Activated T-cell treated with anti-CD3 and anti-CD28 coated beads for 48 hours (primary cell): ENCODE measurements around the gene STAC2.

Source experiments
- DNase-seq: peaks from one replicate; pipeline ENCODE4 v3.0.0-alpha.2; 2020; ENCODE audit warnings: low read depth

Gene STAC2

DNA sequence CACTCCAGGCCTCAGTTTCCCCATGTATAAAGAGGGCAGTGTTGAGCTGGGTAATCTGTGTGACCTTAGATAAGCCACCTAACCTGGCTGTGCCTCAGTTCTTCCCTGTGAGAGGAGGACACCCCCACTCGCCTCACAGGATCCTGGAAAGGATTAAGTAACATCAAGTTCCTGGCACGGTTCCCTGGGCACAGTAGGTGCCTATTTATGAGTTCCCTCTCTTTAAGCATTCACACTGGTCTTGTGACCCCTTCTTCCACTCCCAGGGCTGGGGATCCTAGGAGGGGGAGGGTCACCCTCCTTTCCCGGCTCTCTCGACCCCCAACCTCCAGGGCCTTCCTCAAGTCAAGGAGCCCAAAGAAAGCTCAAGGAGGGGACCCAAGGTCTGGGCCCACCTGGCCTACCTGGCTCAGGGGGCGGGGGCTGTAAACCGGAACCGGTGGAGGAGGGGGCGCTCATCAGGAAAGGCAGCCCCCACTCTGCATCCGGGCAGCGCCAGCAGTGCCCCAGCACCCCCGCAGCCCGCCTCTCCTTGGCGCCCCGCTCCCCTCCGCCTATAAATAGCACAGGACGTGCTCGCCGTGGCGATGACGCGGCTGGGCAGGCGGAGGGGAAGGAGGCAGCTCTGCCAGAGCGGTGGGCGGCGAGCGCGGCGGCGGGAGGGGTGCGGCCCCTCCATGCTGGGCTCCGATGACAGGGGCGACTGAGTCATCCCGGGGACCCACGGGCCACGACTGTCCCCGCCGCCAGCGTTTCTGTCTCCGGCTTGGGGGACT lies 16.2 kb downstream of the STAC2 start:
- DNase-seq, result peak; percentile 67

DNA sequence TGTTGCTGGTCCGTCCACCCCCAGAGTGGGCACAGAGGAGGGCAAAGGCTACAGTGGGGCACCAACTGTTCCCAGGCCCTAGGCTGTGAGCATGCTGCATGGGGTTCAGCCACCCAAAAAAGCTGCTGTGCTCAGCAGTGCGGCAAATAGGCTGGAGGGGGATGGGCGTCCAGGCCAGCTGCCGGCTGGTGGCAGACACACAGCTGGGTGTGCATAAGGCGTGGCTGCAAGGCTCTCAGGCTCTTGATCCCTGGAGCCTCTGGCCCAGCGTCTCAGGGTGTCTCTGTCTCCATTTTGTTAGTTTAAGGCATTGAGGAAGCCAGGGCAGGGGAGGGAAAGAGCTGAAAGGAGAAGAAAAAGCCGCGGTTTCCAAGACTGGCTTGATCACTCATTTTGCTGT lies 16.9 kb downstream of the STAC2 start:
- DNase-seq, result no peak

DNA sequence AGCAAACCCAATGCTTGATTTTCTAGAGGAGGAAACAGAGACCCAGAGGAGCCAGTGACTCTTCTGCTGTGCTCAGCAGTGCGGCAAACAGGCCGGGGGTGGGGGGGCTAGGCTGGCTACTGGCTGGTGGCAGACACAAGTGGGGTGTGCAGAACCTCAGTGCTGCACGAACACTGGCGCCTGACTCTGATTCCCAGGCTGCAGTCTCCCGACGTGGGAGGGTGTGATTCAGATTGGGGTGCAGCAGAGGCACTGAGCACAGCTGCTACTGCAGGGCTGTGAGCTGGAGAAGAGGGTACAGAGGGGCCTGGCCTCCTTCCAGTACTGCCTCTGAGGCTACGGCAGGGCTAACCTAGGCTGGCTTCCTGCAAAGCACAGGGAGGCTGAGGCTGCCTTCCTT lies 17.6 kb downstream of the STAC2 start:
- DNase-seq, result no peak

DNA sequence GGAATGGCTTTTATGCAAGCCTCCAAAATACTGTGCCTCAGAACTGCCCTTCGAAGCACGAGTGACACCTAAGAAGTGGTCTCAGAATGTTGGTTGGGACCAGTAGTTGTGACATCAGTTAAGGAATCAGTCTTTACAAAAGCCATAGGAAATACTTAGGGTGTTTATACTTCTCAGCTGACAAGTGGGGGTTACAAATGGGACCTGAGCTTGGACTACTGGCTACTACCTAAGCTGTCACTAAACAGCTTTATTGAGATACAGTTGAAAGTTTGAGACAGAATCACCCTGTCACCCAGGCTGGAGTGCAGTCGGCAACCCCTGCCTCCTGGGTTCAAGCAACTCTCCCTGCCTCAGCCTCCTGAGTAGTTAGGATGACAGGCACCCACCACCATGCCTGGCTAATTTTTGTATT lies 20.6 kb downstream of the STAC2 start:
- DNase-seq, result no peak

DNA sequence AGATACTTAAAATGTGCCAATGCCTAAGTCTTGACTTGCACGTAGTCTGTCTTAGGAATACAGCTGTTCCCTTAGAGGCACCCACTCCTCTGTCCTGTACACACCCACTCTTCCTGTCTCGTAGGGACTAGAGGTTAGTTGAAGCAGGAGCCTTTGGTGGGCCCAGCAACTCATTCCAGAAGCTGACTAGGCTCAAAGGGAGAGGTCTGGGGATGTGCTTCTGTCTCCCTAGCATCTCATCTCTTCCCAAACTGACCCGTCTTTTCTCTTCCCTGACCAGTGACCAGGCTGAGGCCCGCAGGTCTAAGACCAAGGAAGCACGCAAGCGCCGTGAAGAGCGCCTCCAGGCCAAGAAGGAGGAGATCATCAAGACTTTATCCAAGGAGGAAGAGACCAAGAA lies 21.5 kb downstream of the STAC2 start:
- no peak for DNase-seq

DNA sequence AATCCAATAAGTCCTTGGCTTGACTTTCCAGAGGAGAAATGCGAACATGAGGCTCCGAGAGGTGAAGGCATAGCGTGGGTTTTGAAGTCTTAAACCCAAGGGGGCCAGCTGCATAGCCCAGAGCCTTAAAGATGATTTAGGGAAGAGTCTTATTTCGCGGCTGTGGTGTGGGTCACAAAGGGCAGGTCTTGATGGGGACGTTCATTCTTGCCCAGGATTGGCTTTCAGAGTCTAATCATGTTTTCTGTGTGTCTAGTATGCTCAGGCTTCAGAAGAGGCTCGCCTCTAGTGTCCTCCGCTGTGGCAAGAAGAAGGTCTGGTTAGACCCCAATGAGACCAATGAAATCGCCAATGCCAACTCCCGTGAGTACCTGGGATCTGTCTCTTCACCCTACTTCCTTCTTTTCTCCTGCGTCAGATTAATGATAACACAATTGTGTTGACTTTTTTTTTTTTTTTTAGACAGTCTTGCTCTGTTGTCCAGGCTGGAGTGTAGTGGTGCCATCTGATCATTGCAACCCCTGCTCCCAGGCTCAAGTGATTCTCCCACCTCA lies 24.7 kb downstream of the STAC2 start:
- no peak for DNase-seq

DNA sequence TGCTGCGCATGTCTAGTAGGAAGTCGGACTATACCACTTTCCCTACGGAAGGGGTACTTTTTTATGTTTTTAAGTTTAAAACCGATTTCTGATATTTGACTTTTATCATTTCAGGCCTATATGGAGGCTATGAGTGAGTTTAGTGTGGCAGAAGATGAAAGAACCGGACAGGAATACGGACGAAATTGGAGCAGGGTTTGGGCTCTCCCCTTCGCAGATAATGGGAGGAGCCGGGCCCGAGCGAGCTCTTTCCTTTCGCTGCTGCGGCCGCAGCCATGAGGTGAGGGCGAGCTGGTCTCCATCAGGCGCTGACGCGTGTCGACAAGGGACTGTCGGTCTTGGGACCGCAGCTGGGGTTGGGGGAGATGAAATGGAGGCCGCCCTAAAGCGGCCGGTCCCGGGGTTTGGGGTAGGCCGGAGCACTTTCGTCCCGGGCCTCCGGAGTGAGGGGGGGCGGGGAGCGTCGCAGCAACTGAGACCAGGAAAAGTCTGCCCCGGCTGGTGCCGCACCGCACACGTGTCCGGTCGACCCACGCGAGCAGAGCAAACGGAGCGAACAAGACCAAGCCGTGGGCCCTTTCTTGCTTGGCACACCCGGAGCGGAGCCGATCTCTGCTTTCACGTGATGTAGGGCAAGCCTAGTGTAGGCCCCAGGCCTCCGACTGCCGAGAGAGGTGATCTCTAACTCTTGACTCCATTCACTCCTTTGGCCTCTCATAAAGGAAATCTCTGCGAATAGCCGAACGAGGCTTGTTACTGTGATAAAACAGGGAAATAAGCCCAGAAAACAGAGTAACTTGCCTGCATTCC lies 25.5 kb downstream of the STAC2 start, which contains the start of gene RPL19:
RPL19 (plus strand) TSS at position 214 of the 810 bp plus-strand sequence; CDS start at position 276, 62 bp downstream.
- peak; percentile 67 for DNase-seq

DNA sequence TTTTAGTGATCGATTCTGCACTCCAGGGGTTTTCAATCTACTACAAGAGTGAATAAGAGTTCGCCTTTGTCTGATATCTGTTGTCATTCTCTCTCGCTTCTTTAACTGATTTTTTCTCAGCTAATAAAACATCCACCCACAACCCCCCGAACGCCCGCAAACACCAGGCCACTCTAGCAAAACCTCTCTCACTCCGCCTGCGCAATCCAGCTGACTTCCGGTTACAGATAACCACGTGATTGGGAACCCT lies 26.0 kb downstream of the STAC2 start:
- peak; percentile 79 for DNase-seq

DNA sequence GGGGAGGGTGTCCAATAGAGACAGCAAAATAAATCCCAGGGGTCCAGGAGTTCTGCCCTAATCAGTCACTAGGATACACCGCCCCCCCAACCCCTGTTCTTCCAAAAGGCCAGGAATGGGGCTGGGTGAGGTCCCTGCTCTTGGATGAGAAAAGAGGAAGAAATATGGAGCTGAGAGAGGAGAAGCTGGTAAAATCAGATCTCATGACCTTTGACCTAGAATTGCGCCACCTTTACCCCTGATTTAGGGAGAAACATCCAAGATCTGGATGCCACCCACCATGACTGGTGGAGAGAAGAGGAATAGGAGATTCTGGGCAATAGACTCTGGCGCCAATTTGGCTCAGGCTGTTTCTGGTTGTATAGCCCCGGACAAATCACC lies 27.6 kb downstream of the STAC2 start:
- DNase-seq, result no peak

DNA sequence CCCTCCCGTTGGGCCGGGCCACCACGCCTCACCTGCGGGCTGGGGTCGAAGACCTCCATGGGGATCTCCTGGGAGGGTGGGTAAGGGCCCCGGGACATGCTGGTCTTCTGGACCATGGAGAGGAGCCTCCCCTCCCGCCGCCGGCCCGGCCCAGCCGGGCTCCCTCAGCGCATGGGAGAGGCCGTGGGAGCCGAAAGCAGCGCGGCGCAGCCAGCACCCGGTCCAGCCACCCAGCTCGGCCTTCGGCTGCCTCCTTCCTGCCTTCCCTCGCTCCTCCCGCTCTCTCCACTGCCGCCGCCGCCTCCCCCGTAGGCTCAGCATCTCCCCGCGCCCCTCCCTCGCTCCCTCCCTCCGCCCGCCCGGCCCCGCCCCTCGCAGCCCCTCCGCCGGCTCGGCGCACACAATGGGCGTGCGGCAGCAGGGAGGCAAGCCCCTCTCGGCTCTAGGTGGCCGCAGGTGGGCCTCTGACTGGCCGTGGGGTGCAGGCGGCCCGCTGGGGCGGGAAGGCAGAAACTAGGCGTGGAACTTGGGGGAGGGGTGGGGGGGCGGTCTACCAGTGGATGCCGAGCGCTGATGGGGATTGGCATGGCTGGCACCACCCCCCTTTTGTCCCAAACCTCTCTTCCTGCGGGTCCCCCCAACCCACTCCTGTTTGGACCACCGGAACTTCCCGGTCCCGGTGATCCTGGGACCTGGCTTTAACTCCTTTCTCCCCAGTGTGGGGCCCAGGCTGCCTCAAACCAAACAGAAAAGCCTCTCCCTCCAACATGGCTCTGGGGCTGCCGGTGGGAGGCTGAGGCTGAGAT lies 28.2 kb downstream of the STAC2 start, which contains the start of gene CACNB1:
CACNB1 (minus strand) TSS at position 290 of the 806 bp plus-strand sequence; CDS start at position 116, 174 bp downstream.
- DNase-seq, result peak; percentile 69

DNA sequence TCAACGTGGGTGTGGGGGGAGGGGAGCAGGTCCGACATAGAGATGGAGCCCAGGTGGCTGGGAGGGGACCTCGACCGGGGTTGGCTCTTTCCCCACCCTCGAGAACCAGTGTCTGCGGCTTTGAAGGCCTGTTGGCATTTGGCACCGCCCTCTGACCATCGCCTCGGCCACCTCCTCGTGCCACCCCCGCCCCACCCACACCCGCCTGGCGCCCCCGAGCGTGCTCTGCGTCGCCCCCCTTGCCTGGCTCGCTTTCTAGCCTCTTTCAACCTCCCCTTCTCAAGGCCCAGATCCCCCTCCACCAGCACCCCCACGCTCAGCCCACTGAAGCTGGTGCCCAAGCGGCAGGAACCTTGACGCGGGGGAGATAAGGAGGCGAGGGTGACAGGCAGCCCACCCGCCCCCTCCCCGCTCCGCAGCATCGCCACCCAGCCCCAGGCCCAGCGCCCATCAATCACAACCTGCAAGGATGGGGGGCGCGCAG lies 28.9 kb downstream of the STAC2 start:
- no peak for DNase-seq

DNA sequence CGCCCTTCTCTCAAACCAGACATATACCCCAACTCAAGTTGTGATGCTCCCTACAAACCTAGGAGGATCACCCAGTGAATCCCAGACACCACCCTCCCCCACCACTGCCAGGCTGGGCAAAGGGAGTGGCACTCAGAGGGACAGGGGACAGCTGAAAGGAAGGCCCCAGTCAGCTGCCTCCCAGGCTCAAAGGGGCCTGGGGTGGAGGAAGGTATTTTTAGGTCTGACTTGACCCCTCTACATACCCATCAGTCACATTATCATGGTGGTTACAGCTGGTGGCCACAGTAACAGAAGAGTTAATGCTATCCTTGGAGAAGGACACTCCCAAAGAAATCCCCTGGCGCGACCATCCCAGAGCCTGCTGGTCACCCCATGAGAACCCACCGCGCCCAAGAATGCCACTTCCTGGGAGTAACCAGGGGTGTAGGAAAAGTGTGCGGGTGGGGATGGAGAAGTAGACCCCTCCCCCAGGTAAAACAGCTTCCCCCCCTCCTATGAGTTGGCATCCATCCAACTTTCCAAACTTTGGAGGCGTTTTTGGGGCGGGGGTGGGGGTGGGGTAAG lies 29.4 kb downstream of the STAC2 start:
- DNase-seq, result no peak

DNA sequence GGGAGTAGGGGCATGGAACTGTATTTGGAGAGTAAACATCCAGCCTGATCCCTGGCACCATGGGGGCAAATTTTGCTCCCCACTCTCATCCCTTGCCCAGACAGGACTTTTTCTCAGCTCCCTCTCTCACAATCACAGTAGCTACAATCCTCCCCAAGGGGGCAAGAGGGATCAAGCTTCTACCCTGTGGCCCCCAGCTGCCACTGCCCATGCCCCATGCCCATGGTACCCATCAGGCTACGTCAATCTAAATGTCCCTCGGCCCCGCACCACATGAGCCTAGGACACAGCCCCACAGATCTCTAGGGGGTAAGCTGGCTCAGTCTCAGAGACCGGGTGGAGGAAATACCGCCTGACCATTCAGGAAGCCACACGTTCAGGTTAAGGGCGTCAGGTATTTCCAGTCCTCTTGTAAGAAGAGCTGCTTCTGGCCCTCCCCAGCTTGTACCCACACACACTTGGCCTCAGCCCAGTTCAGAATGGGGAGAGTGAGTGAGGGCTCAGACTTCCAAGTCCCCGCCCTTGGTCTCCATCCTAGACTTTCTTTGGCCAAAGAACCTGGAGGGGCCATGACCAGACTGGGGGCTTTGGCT lies 30.1 kb downstream of the STAC2 start:
- no peak for DNase-seq

DNA sequence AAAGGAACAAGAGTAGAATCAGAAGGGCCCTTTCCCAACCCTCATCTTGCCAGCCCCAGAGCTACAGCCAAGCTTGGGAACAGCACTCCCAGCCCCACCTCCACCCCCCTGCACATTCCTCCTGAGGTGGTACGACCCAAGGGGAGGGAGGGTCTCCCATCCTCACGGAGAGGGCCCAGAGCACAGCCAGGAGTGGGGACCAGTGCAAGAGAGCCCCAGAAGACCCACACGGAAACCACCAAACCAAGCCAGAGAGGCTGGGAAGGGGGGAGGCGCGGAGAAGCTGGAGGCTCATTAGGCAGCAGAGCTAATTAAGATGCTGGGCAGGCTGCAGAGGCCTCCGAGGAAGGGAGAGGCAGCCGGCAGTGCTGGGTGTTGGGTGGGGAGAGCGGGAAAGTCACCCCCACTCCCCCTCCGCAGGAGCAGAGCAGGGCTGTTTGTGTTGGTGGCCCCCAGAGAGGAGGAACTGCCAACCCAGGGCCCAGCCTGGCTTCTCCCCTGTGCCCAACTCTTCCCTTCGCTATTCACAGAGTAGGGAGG lies 30.7 kb downstream of the STAC2 start:
- DNase-seq, result no peak

DNA sequence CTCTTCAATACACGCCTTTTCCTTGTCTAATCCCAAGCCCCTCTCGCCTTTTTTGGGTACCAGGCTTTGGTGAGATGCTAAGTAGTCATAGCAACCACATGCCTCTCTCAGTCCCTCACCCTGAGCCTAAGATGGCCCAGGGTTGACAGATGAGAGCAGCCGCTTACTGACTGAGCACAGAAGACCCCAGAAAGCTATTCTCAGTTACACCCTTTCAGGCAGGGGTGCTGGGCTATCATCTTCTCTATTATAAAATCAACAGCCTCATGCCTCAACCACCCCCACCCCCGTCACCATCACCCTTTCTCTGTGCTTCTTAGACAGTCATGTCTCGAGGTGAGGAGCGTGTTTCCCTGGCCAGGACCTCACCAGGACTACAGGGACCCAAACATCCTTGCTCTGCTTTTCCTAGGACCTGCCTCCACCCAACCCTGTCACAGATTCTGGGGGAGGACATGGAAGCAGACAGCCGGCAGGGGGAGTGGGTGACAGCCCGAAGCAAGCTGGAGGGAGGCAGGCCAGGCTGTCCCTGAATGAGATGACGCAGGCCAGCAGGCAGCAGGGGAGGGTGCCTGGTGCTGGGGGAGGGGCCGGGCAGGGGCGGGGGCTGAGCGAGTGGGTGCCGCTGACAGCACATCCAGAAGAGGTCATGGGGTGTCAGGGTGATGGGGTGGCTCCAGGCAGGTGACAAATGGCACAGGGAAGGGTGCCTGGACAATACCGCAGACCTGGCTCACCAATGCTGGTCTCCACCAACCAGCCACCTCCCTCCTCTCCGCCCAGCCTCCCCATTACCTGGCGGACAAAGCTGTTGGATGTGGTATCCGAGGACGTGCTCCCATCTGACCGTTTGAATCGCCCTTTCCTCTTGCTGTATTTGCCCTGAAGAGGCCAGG lies 31.4 kb downstream of the STAC2 start:
- no peak for DNase-seq

DNA sequence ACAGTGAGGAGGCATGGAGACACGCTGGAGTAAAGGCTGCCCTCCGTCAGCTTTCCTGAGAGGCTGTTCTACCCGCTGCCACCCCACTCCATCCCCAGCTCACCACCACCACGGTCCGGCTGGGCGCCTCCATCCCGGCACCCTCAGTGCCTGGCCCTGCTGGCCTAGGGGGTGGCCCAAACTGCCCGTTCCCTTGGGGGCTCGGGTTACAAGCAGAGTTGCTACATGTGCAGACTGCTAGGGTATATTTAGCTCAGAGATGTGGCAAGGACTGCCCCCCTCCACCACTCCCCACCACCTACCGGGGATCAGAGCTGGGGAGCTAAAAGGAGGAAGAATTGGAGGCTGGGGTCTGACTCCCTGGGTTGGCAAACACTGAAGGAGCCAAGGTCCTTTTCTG lies 32.4 kb downstream of the STAC2 start:
- DNase-seq, result no peak

DNA sequence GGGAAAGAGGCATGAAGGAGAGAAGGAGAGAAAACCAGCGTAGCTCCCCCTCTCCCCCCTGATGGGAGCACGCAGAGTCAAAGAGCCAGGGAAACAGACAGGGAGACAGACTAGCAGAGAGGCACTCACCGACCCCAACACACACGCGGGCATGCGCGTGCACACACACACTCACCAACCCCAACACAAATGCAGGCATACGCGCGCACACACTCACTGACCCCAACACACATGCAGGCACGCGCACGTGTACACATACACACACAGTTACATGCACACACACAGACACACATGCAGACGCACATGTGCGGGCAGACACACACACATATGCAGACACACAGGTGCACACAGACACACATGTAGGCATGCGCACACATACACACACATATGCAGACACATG lies 32.8 kb downstream of the STAC2 start:
- DNase-seq, result no peak

DNA sequence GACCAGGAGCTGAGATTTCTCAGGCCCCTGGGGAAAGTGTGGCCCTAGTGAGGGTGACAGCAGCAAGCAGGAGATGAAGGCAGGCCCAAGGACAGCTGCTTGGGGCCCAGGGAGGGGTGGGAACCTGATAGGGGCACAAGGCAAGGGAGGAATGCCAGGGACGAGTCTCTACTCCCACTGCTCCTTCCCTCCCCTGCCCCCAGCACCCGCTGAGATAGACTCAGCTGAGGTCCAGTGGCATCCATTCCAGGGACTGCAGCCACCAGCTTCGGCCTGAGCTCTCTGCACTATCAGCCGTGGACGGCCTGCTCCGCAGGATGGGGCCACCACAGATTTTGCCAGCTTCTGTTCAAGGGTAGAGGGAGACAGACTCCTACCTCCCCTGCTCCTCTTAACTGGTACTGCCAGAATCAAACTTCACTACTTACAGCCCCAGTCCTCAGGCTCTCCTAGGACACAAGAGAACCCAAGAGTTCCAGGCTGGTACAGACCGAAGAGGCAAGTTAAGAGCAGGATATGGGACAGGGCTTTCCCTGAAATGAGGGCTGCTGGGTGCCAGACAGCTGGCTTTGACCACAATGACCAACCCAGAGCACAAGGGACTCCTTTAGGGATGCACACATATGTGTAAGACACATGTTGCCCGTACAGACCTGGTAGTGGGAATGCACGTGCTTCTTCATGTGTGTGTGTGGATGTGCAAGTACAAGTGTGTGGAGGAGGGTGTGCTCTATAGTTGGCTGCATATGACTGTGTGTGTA lies 33.8 kb downstream of the STAC2 start:
- no peak for DNase-seq

DNA sequence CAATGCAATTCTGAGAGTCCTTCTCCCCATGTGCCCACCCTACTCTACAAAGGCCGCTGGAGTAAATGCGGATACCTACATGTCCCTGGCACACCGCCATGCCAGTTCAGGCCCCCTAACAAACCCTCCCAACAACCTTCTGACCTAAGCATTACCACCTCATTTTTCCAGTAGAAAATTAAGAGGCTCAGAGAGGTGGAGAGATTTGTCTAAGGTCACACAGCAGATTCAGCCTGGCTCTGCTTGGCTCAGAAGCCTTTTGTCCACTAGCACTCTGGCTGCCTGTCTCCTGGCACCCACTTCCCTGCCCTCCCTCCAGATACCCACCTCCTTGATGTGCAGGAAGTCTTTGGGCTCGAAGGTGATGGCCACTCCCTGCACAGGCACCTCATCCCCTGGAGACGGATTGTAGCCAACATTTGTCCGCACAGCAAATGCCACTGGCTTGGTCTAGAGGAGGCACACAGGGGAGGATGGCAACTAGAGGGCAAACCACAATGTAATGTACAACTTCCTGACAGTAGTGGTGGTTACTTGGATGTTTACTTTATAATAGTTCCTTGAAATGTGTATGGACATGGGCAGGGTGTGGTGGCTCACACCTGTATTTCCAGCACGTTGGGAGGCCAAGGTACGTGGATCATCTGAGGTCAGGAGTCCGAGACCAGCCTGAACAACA lies 38.5 kb downstream of the STAC2 start:
- no peak for DNase-seq
